HepG2 (cell line): Measurements from ENCODE around the gene ETF1. TPM values are rescaled to one million over a fixed set of nuclear protein-coding genes. Genes with fewer than 3 reads are reported as not detected.
A peak's percentile ranks its signal among the peaks of the same experiment; 100 is the strongest.

ENCODE experiments used
- AKAP8 ChIP-seq: sonication (generic); formaldehyde crosslinking; IDR thresholded peaks from 2 replicates; pipeline ENCODE4 v1.5.1; 2020; ENCODE audit warnings: mild to moderate bottlenecking, missing genetic modification reagents
- ASH2L ChIP-seq: fragments of 300-600, 200-600 bp; sonication (generic); IDR thresholded peaks from 2 replicates; pipeline ENCODE4 v1.7.0; 2017; ENCODE audit warnings: low read depth, mild to moderate bottlenecking, moderate library complexity, mixed read lengths, low read length; ENCODE audit not compliant: insufficient read length
- CHD2 ChIP-seq: IDR thresholded peaks from 2 replicates; pipeline ENCODE4 v1.6.1; 2011; ENCODE audit warnings: low read depth, low read length, improper control_type of control experiment
- JUN ChIP-seq: sonication (generic); formaldehyde crosslinking; IDR thresholded peaks from 2 replicates; pipeline ENCODE4 v1.4.0; 2020; ENCODE audit warnings: mild to moderate bottlenecking, missing genetic modification reagents
- MLLT10 ChIP-seq: sonication (generic); formaldehyde crosslinking; IDR thresholded peaks from 2 replicates; pipeline ENCODE4 v1.4.0; 2020; ENCODE audit warnings: missing genetic modification reagents
- MXI1 ChIP-seq: IDR thresholded peaks from 3 replicates; pipeline ENCODE4 v1.6.1; 2012; ENCODE audit warnings: low read depth, low read length, inconsistent platforms, borderline replicate concordance
- NFIC ChIP-seq: IDR thresholded peaks from 2 replicates; pipeline ENCODE4 v1.6.1; 2012; ENCODE audit warnings: mild to moderate bottlenecking, low read length, inconsistent platforms
- PHB2 ChIP-seq: fragments of 450-650 bp; IDR thresholded peaks from 2 replicates; pipeline ENCODE4 v1.6.1; 2018; ENCODE audit not compliant: partially characterized antibody
- PLRG1 ChIP-seq: fragments of 450-650 bp; conservative IDR thresholded peaks from 2 replicates; pipeline ENCODE4 v1.6.1; 2016
- POLR2A ChIP-seq, 2 experiments: IDR thresholded peaks; 2 replicates each; pipeline ENCODE4 v1.6.1; 2011; ENCODE audit warnings: low read depth in 2 of 2, low read length in 2 of 2, mild to moderate bottlenecking in 1 of 2, moderate library complexity in 1 of 2; ENCODE audit not compliant: insufficient read depth in 1 of 2
- RCOR2 ChIP-seq: IDR thresholded peaks from 2 replicates; pipeline ENCODE4 v1.6.1; 2016; ENCODE audit warnings: missing biosample characterization, missing genetic modification reagents
- ZNF33A ChIP-seq: sonication (generic); formaldehyde crosslinking; IDR thresholded peaks from 2 replicates; pipeline ENCODE4 v1.5.1; 2020; ENCODE audit warnings: missing genetic modification reagents, mild to moderate bottlenecking, moderate library complexity, borderline replicate concordance
- ZNF33B ChIP-seq: sonication (generic); formaldehyde crosslinking; IDR thresholded peaks from 2 replicates; pipeline ENCODE4 v1.5.1; 2020; ENCODE audit warnings: mild to moderate bottlenecking, missing genetic modification reagents
- polyA plus RNA-seq, 8 experiments: library from polyadenylated mRNA; depleted of rRNA in 3 of 8; stranded (reverse) in 7 of 8; unstranded in 1 of 8; fragments of >200 nt; fragmentation: Illumina TruSeq in 4 of 8; extraction: Trizol in 4 of 8; gene quantifications; 2 replicates each; pipeline versions ENCODE4 v1.2.1 to v1.2.3, GENCODE V29; 2011 to 2016; ENCODE audit warnings: low read depth in 4 of 8, missing spikeins in 1 of 8, mixed read lengths in 1 of 8; ENCODE audit not compliant: insufficient read depth in 1 of 8
- total RNA-seq, 5 experiments: library from RNA; depleted of rRNA; stranded (reverse); fragments of >200 nt; fragmentation: Illumina TruSeq; extraction: Trizol; gene quantifications; 2 replicates each; pipeline ENCODE4 v1.2.3, GENCODE V29; 2016; ENCODE audit warnings: low read depth in 1 of 5
- TF ChIP-seq, protein P1 (sequence below): sonication (generic); formaldehyde crosslinking; IDR thresholded peaks from 2 replicates; pipeline ENCODE4 v1.4.0; 2020; ENCODE audit warnings: low read depth, missing genetic modification reagents
- TF ChIP-seq, protein P2 (sequence below): sonication (generic); formaldehyde crosslinking; conservative IDR thresholded peaks from 2 replicates; pipeline ENCODE4 v1.4.0; 2020; ENCODE audit warnings: missing genetic modification reagents
- TF ChIP-seq, protein P3 (sequence below): sonication (generic); formaldehyde crosslinking; IDR thresholded peaks from 2 replicates; pipeline ENCODE4 v1.4.0; 2020; ENCODE audit warnings: missing genetic modification reagents
- TF ChIP-seq, protein P4 (sequence below): sonication (generic); formaldehyde crosslinking; IDR thresholded peaks from 2 replicates; pipeline ENCODE4 v1.9.0; 2021; ENCODE audit warnings: missing genetic modification reagents, borderline replicate concordance
- TF ChIP-seq, protein P5 (sequence below): sonication (generic); formaldehyde crosslinking; IDR thresholded peaks from 2 replicates; pipeline ENCODE4 v1.5.0; 2020; ENCODE audit warnings: mild to moderate bottlenecking, low read depth, missing genetic modification reagents, borderline replicate concordance
- TF ChIP-seq, protein P6 (sequence below): sonication (generic); formaldehyde crosslinking; IDR thresholded peaks from 2 replicates; pipeline ENCODE4 v1.8.0; 2022; ENCODE audit warnings: low read depth, missing genetic modification reagents

ETF1 gene
- total and polyA plus RNA-seq, 2 of the 13 experiments (the other 11 are each of a cell fraction or from before 2014, with no cell fraction given) = 52.1 to 184 TPM

DNA sequence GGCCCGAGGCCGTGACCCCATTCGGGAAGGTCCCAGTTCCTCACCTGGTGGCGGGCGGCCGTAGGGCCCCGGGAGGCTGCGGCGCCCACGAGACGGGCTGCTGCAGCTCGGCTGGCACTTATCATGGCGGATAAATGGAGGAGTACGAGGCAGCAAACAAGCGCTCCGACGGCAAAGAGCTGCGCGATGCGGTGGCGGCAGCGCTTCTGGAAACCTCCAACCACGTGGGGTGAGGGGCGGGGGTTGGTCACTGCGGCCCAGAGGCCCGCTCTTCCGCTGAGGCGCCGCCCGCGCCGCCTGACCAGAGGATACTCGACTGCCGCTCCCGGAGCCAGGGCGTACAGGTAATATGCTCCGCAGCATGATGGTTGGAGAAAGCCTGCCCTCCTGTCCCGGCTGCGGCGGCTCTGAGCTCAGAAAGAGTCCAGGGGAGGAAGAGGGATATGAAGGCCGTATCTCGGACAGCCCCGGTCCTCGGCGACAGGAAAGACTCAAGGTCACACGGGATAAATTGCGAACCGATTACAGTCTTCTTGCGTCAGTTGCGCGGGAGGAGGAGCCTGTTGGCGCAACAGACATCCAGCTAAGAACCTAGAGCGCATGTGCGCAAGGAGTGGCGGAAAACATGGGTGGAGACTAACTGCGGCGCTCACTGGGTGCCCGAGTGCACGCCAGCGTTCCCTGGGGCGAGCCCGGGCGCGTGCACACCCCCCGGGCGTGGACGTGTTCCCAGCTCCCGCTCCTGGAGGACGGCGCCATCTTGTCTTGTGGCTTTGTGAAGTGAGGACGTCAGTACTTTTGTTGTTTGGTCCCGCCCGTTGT, 32.4 kb upstream of the ETF1 start, which contains the start of gene HSPA9 (continued):
- TF ChIP-seq POLR2A (IDR thresholded peaks at IDR 0.05; ENCODE audit: insufficient read depth in 1 of 2, low read depth in 2 of 2, low read length in 2 of 2) = peak; percentile 80 to 92
- TF ChIP-seq, protein P1, sequence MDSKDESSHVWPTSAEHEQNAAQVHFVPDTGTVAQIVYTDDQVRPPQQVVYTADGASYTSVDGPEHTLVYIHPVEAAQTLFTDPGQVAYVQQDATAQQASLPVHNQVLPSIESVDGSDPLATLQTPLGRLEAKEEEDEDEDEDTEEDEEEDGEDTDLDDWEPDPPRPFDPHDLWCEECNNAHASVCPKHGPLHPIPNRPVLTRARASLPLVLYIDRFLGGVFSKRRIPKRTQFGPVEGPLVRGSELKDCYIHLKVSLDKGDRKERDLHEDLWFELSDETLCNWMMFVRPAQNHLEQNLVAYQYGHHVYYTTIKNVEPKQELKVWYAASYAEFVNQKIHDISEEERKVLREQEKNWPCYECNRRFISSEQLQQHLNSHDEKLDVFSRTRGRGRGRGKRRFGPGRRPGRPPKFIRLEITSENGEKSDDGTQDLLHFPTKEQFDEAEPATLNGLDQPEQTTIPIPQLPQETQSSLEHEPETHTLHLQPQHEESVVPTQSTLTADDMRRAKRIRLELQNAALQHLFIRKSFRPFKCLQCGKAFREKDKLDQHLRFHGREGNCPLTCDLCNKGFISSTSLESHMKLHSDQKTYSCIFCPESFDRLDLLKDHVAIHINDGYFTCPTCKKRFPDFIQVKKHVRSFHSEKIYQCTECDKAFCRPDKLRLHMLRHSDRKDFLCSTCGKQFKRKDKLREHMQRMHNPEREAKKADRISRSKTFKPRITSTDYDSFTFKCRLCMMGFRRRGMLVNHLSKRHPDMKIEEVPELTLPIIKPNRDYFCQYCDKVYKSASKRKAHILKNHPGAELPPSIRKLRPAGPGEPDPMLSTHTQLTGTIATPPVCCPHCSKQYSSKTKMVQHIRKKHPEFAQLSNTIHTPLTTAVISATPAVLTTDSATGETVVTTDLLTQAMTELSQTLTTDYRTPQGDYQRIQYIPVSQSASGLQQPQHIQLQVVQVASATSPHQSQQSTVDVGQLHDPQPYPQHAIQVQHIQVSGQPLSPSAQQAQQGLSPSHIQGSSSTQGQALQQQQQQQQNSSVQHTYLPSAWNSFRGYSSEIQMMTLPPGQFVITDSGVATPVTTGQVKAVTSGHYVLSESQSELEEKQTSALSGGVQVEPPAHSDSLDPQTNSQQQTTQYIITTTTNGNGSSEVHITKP (CRISPR knock-in tag) = peak; percentile 85
- TF ChIP-seq CHD2 = no peak
- peak; percentile 73; the same call in 1 of the 2 replicates for TF ChIP-seq ZNF33B (CRISPR knock-in tag)
- TF ChIP-seq, protein P2, sequence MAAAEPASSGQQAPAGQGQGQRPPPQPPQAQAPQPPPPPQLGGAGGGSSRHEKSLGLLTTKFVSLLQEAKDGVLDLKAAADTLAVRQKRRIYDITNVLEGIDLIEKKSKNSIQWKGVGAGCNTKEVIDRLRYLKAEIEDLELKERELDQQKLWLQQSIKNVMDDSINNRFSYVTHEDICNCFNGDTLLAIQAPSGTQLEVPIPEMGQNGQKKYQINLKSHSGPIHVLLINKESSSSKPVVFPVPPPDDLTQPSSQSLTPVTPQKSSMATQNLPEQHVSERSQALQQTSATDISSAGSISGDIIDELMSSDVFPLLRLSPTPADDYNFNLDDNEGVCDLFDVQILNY (CRISPR knock-in tag) = no peak; the same call in 1 of the 2 replicates
- no peak for TF ChIP-seq AKAP8 (CRISPR knock-in tag)
- TF ChIP-seq, protein P3, sequence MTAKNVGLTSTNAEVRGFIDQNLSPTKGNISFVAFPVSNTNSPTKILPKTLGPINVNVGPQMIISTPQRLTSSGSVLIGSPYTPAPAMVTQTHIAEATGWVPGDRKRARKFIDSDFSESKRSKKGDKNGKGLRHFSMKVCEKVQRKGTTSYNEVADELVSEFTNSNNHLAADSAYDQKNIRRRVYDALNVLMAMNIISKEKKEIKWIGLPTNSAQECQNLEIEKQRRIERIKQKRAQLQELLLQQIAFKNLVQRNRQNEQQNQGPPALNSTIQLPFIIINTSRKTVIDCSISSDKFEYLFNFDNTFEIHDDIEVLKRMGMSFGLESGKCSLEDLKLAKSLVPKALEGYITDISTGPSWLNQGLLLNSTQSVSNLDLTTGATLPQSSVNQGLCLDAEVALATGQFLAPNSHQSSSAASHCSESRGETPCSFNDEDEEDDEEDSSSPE (CRISPR knock-in tag) = peak; percentile 83
- peak; percentile 95 for TF ChIP-seq ASH2L
- TF ChIP-seq, protein P4, sequence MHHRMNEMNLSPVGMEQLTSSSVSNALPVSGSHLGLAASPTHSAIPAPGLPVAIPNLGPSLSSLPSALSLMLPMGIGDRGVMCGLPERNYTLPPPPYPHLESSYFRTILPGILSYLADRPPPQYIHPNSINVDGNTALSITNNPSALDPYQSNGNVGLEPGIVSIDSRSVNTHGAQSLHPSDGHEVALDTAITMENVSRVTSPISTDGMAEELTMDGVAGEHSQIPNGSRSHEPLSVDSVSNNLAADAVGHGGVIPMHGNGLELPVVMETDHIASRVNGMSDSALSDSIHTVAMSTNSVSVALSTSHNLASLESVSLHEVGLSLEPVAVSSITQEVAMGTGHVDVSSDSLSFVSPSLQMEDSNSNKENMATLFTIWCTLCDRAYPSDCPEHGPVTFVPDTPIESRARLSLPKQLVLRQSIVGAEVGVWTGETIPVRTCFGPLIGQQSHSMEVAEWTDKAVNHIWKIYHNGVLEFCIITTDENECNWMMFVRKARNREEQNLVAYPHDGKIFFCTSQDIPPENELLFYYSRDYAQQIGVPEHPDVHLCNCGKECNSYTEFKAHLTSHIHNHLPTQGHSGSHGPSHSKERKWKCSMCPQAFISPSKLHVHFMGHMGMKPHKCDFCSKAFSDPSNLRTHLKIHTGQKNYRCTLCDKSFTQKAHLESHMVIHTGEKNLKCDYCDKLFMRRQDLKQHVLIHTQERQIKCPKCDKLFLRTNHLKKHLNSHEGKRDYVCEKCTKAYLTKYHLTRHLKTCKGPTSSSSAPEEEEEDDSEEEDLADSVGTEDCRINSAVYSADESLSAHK (CRISPR knock-in tag) = no peak
- TF ChIP-seq NFIC = peak; percentile 39; the same call in 1 of the 2 replicates
- no peak for TF ChIP-seq ZNF33A (CRISPR knock-in tag)
- no peak for TF ChIP-seq RCOR2 (CRISPR knock-in tag)
- TF ChIP-seq, protein P5, sequence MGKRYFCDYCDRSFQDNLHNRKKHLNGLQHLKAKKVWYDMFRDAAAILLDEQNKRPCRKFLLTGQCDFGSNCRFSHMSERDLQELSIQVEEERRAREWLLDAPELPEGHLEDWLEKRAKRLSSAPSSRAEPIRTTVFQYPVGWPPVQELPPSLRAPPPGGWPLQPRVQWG (CRISPR knock-in tag) = no peak
- no peak; the same call in 1 of the 2 replicates for TF ChIP-seq MLLT10
- no peak; the same call in 1 of the 2 replicates for TF ChIP-seq JUN (CRISPR knock-in tag)
- TF ChIP-seq, protein P6, sequence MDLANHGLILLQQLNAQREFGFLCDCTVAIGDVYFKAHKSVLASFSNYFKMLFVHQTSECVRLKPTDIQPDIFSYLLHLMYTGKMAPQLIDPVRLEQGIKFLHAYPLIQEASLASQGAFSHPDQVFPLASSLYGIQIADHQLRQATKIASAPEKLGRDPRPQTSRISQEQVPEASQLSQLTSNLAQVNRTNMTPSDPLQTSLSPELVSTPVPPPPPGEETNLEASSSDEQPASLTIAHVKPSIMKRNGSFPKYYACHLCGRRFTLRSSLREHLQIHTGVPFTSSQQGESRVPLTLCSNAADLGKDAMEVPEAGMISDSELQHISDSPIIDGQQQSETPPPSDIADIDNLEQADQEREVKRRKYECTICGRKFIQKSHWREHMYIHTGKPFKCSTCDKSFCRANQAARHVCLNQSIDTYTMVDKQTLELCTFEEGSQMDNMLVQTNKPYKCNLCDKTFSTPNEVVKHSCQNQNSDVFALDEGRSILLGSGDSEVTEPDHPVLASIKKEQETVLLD (CRISPR knock-in tag) = peak; percentile 58
- TF ChIP-seq PHB2 = no peak
- TF ChIP-seq MXI1 = peak; percentile 97; the same call in 2 of the 3 replicates
- no peak for TF ChIP-seq PLRG1
